ENCODE results near the gene TSPEAR.
"Not testable (repeated sequence)": the region's sequence is repeated elsewhere in the genome, so short reads cannot be mapped to it uniquely, and the experiment has no call there.

The TSPEAR gene

DNA sequence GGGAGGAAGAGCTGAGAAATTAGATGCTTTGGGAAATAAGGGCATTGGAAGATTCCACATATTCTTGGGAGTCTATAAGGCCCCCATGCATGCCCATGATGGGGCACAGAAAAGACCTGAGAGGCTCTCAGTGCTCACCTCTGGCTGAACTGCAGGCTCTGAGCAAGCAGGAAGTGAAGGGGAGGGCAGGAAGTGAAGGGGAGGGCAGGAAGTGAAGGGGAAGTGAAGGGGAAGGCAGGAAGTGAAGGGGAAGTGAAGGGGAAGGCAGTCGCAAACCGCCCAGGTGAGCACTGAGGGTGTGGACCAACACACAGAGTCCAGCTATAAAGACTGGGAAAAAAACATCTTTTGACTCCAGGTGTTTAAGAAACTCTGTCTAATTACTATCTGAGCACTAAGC lies 80.9 kb downstream of the TSPEAR start:
- TF ChIP-seq, protein P1, sequence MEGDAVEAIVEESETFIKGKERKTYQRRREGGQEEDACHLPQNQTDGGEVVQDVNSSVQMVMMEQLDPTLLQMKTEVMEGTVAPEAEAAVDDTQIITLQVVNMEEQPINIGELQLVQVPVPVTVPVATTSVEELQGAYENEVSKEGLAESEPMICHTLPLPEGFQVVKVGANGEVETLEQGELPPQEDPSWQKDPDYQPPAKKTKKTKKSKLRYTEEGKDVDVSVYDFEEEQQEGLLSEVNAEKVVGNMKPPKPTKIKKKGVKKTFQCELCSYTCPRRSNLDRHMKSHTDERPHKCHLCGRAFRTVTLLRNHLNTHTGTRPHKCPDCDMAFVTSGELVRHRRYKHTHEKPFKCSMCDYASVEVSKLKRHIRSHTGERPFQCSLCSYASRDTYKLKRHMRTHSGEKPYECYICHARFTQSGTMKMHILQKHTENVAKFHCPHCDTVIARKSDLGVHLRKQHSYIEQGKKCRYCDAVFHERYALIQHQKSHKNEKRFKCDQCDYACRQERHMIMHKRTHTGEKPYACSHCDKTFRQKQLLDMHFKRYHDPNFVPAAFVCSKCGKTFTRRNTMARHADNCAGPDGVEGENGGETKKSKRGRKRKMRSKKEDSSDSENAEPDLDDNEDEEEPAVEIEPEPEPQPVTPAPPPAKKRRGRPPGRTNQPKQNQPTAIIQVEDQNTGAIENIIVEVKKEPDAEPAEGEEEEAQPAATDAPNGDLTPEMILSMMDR (IDR thresholded peaks at IDR 0.05; ENCODE audit: control insufficient read depth, insufficient read depth, low read depth, low read length, missing control alignments): no peak
- H3K4me3 ChIP-seq (ENCODE audit: control insufficient read depth, low read depth, low read length): no peak overlapping the region
- no peak for DNase-seq (ENCODE audit: low read depth)

GRCh38 chr21:44628707-44629391 lies 82.5 kb downstream of the TSPEAR start:
- H3K4me3 ChIP-seq (ENCODE audit: control insufficient read depth, low read depth, low read length): no peak overlapping the region

GRCh38 chr21:44627831-44628233 lies 83.5 kb downstream of the TSPEAR start:
- not testable (repeated sequence) for H3K4me3 ChIP-seq (ENCODE audit: control insufficient read depth, low read depth, low read length)

More at GRCh38 chr21:44628707-44629391, 82.5 kb downstream of the TSPEAR start:
- DNase-seq (ENCODE audit: low read depth): no peak
- TF ChIP-seq, protein P1 (IDR thresholded peaks at IDR 0.05; ENCODE audit: control insufficient read depth, insufficient read depth, low read depth, low read length, missing control alignments): no peak

DNA sequence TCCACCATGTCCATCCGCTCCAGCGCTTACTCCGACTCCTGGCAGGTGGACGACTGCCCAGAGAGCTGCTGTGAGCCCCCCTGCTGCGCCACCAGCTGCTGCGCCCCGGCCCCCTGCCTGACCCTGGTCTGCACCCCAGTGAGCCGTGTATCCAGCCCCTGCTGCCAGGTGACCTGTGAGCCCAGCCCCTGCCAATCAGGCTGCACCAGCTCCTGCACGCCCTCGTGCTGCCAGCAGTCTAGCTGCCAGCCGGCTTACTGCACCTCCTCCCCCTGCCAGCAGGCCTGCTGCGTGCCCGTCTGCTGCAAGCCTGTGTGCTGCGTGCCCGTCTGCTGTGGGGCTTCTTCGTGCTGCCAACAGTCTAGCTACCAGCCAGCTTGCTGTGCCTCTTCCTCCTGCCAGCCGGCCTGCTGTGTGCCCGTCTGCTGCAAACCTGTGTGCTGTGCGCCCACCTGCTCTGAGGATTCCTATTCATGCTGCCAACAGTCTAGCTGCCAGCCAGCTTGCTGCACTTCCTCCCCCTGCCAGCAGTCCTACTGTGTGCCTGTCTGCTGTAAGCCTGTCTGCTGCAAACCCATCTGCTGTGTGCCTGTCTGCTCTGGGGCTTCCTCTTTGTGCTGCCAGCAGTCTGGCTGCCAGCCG lies 84.1 kb downstream of the TSPEAR start:
- H3K4me3 ChIP-seq (ENCODE audit: control insufficient read depth, low read depth, low read length); DNase-seq (ENCODE audit: low read depth): not testable (repeated sequence)

More at GRCh38 chr21:44627831-44628233, 83.5 kb downstream of the TSPEAR start:
- not testable (repeated sequence) for DNase-seq (ENCODE audit: low read depth)

GRCh38 chr21:44626673-44627143 lies 84.7 kb downstream of the TSPEAR start, which contains the start of gene KRTAP10-9:
Gene KRTAP10-9, plus strand, starts transcription at chr21:44627093. Its CDS starts 79 bp downstream, at chr21:44627172.
- no peak for DNase-seq (ENCODE audit: low read depth)
- TF ChIP-seq, protein P1 (IDR thresholded peaks at IDR 0.05; ENCODE audit: control insufficient read depth, insufficient read depth, low read depth, low read length, missing control alignments): no peak
- H3K4me3 ChIP-seq (ENCODE audit: control insufficient read depth, low read depth, low read length): no peak within 1 kb of the TSS

DNA sequence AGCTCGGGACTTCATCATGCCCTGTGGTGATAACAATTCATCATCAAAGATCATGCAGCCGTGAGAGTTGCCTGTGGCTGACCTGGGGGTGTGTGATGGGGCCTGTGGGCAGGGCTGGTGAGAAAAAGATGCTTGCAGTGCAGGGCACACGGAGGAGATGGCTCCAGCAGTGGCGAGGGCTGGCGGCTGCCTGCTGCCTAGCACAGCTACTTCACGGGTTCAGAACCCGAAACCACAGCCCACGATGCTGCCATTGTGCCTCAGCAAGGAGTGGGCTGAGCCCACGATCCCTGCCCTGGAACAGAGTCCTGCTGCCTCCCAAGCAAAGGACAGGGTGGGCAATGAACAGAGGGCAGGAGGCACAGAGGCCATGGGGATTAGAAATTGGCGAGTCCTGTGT lies 85.1 kb downstream of the TSPEAR start:
- TF ChIP-seq, protein P1 (IDR thresholded peaks at IDR 0.05; ENCODE audit: control insufficient read depth, insufficient read depth, low read depth, low read length, missing control alignments): no peak
- no peak for DNase-seq (ENCODE audit: low read depth)
- H3K4me3 ChIP-seq (ENCODE audit: control insufficient read depth, low read depth, low read length): no peak overlapping the region

DNA sequence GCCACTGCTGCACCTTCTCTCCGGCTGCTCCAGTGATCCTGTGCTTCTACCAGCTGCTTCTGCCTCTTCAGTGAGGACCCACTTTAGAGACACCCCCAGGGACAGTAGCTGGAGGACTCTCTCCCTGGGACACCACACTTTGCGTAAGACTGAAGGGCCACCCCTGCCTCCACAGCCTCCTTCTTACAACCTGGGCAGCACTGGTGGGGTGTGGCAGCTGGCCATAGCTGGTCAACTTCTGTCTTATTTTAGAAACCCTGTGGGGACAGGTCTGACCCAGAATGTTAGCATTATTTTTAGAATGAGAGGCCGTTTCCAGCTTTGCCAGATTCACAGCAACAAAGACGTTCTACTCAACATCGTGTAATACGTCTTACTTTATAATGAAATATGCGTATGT lies 85.6 kb downstream of the TSPEAR start:
- no peak for DNase-seq (ENCODE audit: low read depth)
- TF ChIP-seq, protein P1 (IDR thresholded peaks at IDR 0.05; ENCODE audit: control insufficient read depth, insufficient read depth, low read depth, low read length, missing control alignments): no peak
- no peak overlapping the region for H3K4me3 ChIP-seq (ENCODE audit: control insufficient read depth, low read depth, low read length)
